GM23248 (cell line): ENCODE data around the gene TLK2. TPM values are rescaled to one million over a fixed set of nuclear protein-coding genes. Genes with fewer than 3 reads are reported as not detected.

ENCODE experiments used
- DNase-seq: peaks from one replicate; pipeline ENCODE4 v3.0.0-alpha.2; 2015
- H2AFZ ChIP-seq: fragments of 200-600 bp; sonication (generic); 2 replicates; pipeline ENCODE4 v1.6.1; 2016; ENCODE audit warnings: antibody characterized with exemption
- H3F3A ChIP-seq: fragments of 200-600 bp; sonication (generic); 2 replicates; pipeline ENCODE4 v1.6.1; 2016; ENCODE audit warnings: mild to moderate bottlenecking, antibody characterized with exemption, mixed run types; ENCODE audit not compliant: insufficient read depth
- H3K27ac ChIP-seq: fragments of 200-600 bp; sonication (generic); 2 replicates; pipeline ENCODE4 v1.5.1; 2016; ENCODE audit warnings: mild to moderate bottlenecking
- H3K27me3 ChIP-seq: fragments of 200-600 bp; sonication (generic); replicated peaks from 2 replicates; pipeline ENCODE4 v1.6.1; 2016; ENCODE audit warnings: mild to moderate bottlenecking; ENCODE audit not compliant: insufficient read depth
- H3K36me3 ChIP-seq: fragments of 200-600 bp; sonication (generic); 2 replicates; pipeline ENCODE4 v1.6.1; 2016; ENCODE audit warnings: low read depth, mild to moderate bottlenecking
- H3K4me1 ChIP-seq: fragments of 200-600 bp; sonication (generic); 2 replicates; pipeline ENCODE4 v1.6.1; 2016; ENCODE audit warnings: mild to moderate bottlenecking; ENCODE audit not compliant: insufficient read depth
- H3K4me2 ChIP-seq: fragments of 200-600 bp; sonication (generic); one replicate; pipeline ENCODE4 v1.6.1; 2016; ENCODE audit warnings: mild to moderate bottlenecking; ENCODE audit not compliant: unreplicated experiment
- H3K4me3 ChIP-seq: fragments of 200-600 bp; sonication (generic); 2 replicates; pipeline ENCODE4 v1.5.1; 2016; ENCODE audit warnings: mild to moderate bottlenecking
- H3K79me2 ChIP-seq: fragments of 200-600 bp; sonication (generic); 2 replicates; pipeline ENCODE4 v1.6.1; 2016; ENCODE audit warnings: mild to moderate bottlenecking; ENCODE audit not compliant: insufficient read depth
- H3K9ac ChIP-seq: fragments of 200-600 bp; sonication (generic); 2 replicates; pipeline ENCODE4 v1.6.1; 2016; ENCODE audit warnings: mild to moderate bottlenecking
- H3K9me2 ChIP-seq: fragments of 200-600 bp; sonication (generic); 2 replicates; pipeline ENCODE4 v1.6.1; 2016; ENCODE audit warnings: mixed run types, mild to moderate bottlenecking, moderate library complexity; ENCODE audit not compliant: insufficient read depth
- H3K9me3 ChIP-seq: fragments of 200-600 bp; sonication (generic); one replicate; pipeline ENCODE4 v1.6.1; 2017; ENCODE audit warnings: low read depth
- H4K20me1 ChIP-seq: fragments of 200-600 bp; sonication (generic); 2 replicates; pipeline ENCODE4 v1.6.0; 2016; ENCODE audit not compliant: insufficient read depth
- EZH2 ChIP-seq: fragments of 200-600 bp; sonication (generic); IDR thresholded peaks from 2 replicates; pipeline ENCODE4 v1.6.1; 2018; ENCODE audit warnings: antibody characterized with exemption, mild to moderate bottlenecking; ENCODE audit not compliant: insufficient read depth, poor library complexity, severe bottlenecking
- EZH2phosphoT487 ChIP-seq: fragments of 200-600 bp; sonication (generic); IDR thresholded peaks from 2 replicates; pipeline ENCODE4 v1.6.1; 2018; ENCODE audit warnings: antibody characterized with exemption, moderate library complexity, mild to moderate bottlenecking, low read depth; ENCODE audit not compliant: insufficient read depth
- WGBS, 2 experiments: methylation state at CpG; one replicate each; pipeline ENCODE4 v1.1.6; 2015 to 2017; ENCODE audit warnings: low lambda C conversion rate in 2 of 2, low coverage in 1 of 2; ENCODE audit errors: missing lambda C conversion rate in 2 of 2; 5-methylcytosine and 5-hydroxymethylcytosine counted together
- in situ Hi-C: fragments of 300-500 bp; cut with MboI; formaldehyde crosslinking; loops from 2 replicates; pipeline ENCODE4 v1.15.0; 2020
- polyA plus RNA-seq: library from polyadenylated mRNA; unstranded; fragments of >200 nt; fragmentation: Nextera tagmentation; extraction: Ambion mirVana; gene quantifications from 2 replicates; pipeline ENCODE4 v1.2.1, GENCODE V29; 2016
- total RNA-seq: library from RNA; depleted of rRNA; stranded (reverse); fragments of >200 nt; shearing (Covaris generic); gene quantifications from 2 replicates; pipeline ENCODE4 v1.2.3, GENCODE V29; 2014

The TLK2 gene
- total and polyA plus RNA-seq, 2 experiments from 2014 or later: 12.6 to 37.9 TPM

DNA sequence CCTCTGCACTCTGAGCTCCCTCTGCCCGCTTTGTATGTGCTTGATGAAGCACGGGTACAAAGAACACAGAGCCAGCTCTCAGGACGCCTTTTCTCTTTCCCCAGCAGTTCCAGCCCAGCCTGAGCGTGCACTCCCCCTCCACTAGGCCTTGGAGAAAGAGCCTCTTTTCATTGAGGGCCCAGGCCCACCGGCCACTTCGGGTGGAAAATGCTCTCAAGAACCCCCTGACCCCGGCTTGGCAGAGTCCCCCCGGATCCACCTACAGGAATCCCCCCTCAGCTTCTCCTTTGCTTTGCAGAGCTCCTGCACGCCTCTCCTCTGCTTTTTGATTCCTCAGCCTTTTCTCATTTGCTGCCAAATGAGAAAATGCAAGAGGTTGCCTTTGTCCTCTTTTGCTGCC, 179.1 kb downstream of the TLK2 start:
- Histone ChIP-seq H3K27ac (no peak overlapping the region), H3K9me2 (no peaks in the 10 kb centered on the region), H3K36me3 (no peaks in the 10 kb centered on the region), H3K9me3 (no peaks in the 10 kb centered on the region), H4K20me1 (no peaks in the 10 kb centered on the region), H3K27me3 (no peaks in the 10 kb centered on the region), H3K4me3 (no peak overlapping the region), H3F3A (peaks cover 59% of the 10 kb centered on the region), H3K4me1 (peaks cover 30% of the 10 kb centered on the region), H2AFZ (no peak overlapping the region), H3K4me2 (no peak overlapping the region), H3K9ac (no peak overlapping the region), H3K79me2 (peaks cover 88% of the 10 kb centered on the region)
- no peak for TF ChIP-seq EZH2phosphoT487
- no peak for TF ChIP-seq EZH2
- 90 to 97% methylated on average over 6 to 9 of the region's 9 CpGs for WGBS, 2 experiments
- in situ Hi-C loops: no loop called here
- DNase-seq: no peak

DNA sequence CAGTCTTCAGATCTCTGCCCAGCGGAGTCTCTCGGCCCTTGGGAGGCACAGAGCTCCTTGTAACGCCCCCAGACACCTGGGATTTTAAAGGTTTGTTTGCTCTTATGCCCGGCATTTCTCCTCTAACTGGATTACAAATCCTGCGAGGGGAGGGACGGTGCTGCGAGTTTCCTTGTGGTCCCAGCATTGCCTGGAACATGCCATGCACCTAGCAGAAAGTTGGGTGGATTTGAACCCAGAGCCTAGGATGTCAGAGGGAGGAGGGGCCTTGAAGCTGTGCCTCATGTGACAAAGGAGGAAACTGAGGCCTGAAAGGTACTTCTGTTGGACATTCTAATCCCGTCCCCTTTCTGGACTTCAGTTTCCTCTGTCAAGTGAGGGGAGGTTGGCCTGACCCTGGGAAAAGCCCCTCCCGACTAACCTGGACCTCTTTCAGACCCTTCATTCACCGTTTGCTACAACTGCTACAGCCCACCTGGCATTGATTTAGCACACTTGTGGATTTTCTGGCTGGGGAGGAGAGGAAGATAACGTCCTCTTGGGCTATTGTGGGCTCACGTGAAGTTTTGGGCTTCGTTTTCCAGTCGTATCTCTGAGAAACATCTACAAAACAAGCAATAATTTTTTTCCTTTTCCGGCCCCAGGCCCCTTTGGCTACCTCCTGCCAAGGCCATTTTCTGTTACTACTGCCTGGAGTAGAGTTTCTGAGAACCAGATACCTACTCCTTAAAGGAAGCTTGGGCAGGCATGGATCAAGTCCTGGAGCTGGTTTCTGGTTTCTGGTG, 179.7 kb downstream of the TLK2 start:
- 76 to 80% methylated on average over 15 of the region's 15 CpGs for WGBS, 2 experiments
- TF ChIP-seq EZH2phosphoT487 (no peak), EZH2 (no peak)
- Histone ChIP-seq H3K9ac (no peak overlapping the region), H3K79me2 (peaks cover 94% of the 10 kb centered on the region), H3K9me3 (no peaks in the 10 kb centered on the region), H3K36me3 (no peaks in the 10 kb centered on the region), H4K20me1 (no peaks in the 10 kb centered on the region), H3K4me2 (no peak overlapping the region), H3K9me2 (no peaks in the 10 kb centered on the region), H2AFZ (no peak overlapping the region), H3K4me3 (no peak overlapping the region), H3F3A (peaks cover 62% of the 10 kb centered on the region), H3K4me1 (peaks cover 27% of the 10 kb centered on the region), H3K27ac (no peak overlapping the region), H3K27me3 (no peaks in the 10 kb centered on the region)
- no peak for DNase-seq
- in situ Hi-C loops: no loop called here

DNA sequence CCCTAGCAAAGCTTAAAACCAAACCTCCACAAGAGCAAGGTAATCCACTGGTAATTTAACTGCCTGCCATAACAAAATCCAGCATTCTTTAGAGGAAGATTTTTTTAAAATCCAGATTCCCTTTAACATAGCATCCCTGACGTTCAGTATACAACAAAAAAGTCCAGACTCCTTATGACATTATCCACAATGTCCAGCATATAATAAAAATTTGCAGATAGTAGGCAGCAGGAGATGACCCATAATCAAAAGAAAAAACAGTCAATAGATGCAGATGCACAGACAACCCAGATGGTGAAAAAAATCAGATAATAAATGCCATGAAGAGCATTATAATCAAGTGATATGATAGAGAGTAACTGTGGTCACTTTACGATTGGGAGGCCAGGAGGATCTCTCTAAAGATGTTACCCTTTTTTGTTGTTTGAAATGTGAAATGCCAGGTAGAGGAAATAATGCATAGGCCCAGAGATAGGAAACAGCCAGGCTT, 182.0 kb downstream of the TLK2 start:
- Histone ChIP-seq H3K9me2 (no peaks in the 10 kb centered on the region), H3F3A (peaks cover 55% of the 10 kb centered on the region), H3K4me1 (peaks cover 13% of the 10 kb centered on the region), H2AFZ (no peak overlapping the region), H4K20me1 (no peaks in the 10 kb centered on the region), H3K9ac (no peak overlapping the region), H3K79me2 (peaks cover 98% of the 10 kb centered on the region), H3K27me3 (no peaks in the 10 kb centered on the region), H3K36me3 (no peaks in the 10 kb centered on the region), H3K27ac (no peak overlapping the region), H3K4me3 (no peak overlapping the region), H3K4me2 (no peak overlapping the region), H3K9me3 (no peaks in the 10 kb centered on the region)
- in situ Hi-C loops: no loop called here
- TF ChIP-seq EZH2 (no peak), EZH2phosphoT487 (no peak)
- no peak for DNase-seq
- WGBS, 2 experiments: 95 to 100% methylated on average over 2 of the region's 2 CpGs

DNA sequence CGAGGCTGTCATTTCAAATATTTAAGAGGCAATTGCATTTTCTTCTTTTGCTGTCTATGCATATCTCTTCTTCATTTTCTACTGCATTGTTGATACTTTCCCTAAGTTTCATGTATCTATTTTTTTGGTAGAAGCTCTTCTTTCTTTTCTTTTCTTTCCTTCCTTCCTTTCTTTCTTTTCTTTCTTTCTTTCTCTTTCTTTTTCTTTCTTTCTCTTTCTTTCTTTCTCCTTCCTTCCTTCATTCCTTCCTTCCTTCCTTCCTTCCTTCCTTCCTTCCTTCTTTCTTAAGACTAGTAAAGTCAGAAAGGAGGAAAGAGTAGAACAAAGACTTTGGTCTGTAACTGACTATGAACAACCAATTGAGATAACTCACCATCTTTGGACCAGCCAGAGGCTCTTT, 182.7 kb downstream of the TLK2 start:
- in situ Hi-C loops: no loop called here
- Histone ChIP-seq H3K27me3 (no peaks in the 10 kb centered on the region), H3K9me3 (no peaks in the 10 kb centered on the region), H3K4me1 (peaks cover 7% of the 10 kb centered on the region), H3K4me3 (no peak overlapping the region), H3K9me2 (no peaks in the 10 kb centered on the region), H2AFZ (no peak overlapping the region), H3K79me2 (peaks cover 98% of the 10 kb centered on the region), H4K20me1 (no peaks in the 10 kb centered on the region), H3K4me2 (no peak overlapping the region), H3K9ac (no peak overlapping the region), H3F3A (peaks cover 51% of the 10 kb centered on the region), H3K27ac (no peak overlapping the region), H3K36me3 (no peaks in the 10 kb centered on the region)
- 94 to 100% methylated on average over 1 of the region's 1 CpG for WGBS, 2 experiments
- no peak for DNase-seq
- TF ChIP-seq EZH2phosphoT487 (no peak), EZH2 (no peak)
